HEK293 (cell line): ENCODE measurements around the gene TXNDC8.

ENCODE experiments used
- CTCF ChIP-seq: fragments of 450-650 bp; formaldehyde crosslinking; IDR thresholded peaks from 2 replicates; pipeline ENCODE4 v1.5.1; 2016; ENCODE audit warnings: missing biosample characterization, missing genetic modification characterization
- ZBTB26 ChIP-seq: fragments of 450-650 bp; formaldehyde crosslinking; optimal IDR thresholded peaks from 2 replicates; pipeline ENCODE3; 2016; ENCODE audit warnings: missing biosample characterization, mild to moderate bottlenecking, missing genetic modification characterization
- ZNF239 ChIP-seq: fragments of 450-650 bp; formaldehyde crosslinking; IDR thresholded peaks from 2 replicates; pipeline ENCODE4 v1.5.1; 2016; ENCODE audit warnings: missing biosample characterization, missing genetic modification characterization
- ZNF561 ChIP-seq: fragments of 450-650 bp; IDR thresholded peaks from 2 replicates; pipeline ENCODE4 v1.5.1; 2018; ENCODE audit warnings: missing biosample characterization, missing genetic modification characterization, borderline replicate concordance
- ZNF830 ChIP-seq: fragments of 450-650 bp; IDR thresholded peaks from 2 replicates; pipeline ENCODE4 v1.5.0; 2018; ENCODE audit warnings: missing biosample characterization, missing genetic modification characterization, low read depth, mild to moderate bottlenecking, moderate library complexity

- TF ChIP-seq CTCF (tag by site-specific recombination) (no peak), ZNF561 (tag by site-specific recombination) (no peak), ZBTB26 (tag by site-specific recombination) (no peak), ZNF830 (tag by site-specific recombination) (no peak), ZNF239 (tag by site-specific recombination) (no peak)
Measured at GRCh38 chr9:110340306-110340705, 2.6 kb upstream of the TXNDC8 start.
